Fibroblast of upper back skin (primary cell): ENCODE measurements around the gene HOXC13.

ENCODE experiments used
- DNase-seq: peaks from one replicate; pipeline ENCODE4 v3.0.0-alpha.2; 2013

The HOXC13 gene

DNA sequence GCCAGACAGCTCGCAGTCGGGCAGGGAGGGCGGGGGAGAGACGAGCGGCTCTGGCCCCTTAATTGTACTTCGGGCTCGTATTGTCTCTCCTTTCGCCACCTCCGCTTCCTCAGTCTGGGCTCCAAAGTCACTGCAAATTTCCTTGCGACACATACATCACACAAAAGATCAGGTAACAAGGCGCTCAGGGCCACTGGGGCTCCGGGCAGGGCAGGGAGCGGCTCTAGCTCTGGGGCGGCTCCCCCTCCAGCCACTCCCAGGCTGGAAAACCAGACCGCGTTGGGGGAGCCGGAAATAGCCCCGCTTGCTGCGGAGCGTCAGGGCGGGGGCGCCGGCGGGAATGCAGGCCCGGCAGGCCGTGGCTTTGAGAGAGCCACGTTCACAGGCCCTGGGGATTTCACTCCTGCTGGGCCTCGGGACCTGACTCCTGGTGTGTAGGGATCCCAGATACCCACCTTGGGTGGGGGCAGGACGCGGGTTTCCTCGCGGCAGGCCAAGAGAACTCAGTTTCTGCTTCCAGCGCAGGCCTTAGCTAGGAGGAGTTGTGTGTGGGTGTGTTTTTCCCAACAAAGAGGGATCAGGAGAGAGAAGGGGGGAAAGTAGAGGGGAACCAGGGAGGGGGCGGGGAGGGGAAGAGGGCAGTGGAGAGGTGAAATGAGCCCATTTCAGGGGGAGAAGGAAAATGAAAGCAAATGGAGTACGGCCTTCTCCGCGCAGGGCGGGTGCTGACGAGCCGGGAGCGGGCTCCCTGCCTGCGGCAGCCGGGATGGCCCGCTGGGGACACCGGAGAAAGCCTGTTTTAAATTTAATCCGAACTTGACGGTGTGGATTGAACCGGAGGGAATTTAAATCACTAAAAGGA is 57.0 kb downstream of the HOXC13 start:
- peak; percentile 60 for DNase-seq
